GM12892 (cell line): ENCODE data around the gene CLSTN1.

Source experiments
- POLR2A ChIP-seq: IDR thresholded peaks from 2 replicates; pipeline ENCODE4 v1.6.1; 2011; ENCODE audit warnings: low read depth, low read length, control low read depth
- POLR2AphosphoS5 ChIP-seq: IDR thresholded peaks from 2 replicates; pipeline ENCODE4 v1.6.1; 2011; ENCODE audit warnings: low read depth, low read length, control low read depth

GRCh38 chr1:9823693-9823942, 147 bp downstream of the CLSTN1 start:
- TF ChIP-seq POLR2A (peak; percentile 59; the same call in 1 of the 2 replicates), POLR2AphosphoS5 (no peak)
